ENCODE data around the gene NUP98.
A peak's percentile ranks its signal among the peaks of the same experiment; 100 is the strongest.

The NUP98 gene

DNA sequence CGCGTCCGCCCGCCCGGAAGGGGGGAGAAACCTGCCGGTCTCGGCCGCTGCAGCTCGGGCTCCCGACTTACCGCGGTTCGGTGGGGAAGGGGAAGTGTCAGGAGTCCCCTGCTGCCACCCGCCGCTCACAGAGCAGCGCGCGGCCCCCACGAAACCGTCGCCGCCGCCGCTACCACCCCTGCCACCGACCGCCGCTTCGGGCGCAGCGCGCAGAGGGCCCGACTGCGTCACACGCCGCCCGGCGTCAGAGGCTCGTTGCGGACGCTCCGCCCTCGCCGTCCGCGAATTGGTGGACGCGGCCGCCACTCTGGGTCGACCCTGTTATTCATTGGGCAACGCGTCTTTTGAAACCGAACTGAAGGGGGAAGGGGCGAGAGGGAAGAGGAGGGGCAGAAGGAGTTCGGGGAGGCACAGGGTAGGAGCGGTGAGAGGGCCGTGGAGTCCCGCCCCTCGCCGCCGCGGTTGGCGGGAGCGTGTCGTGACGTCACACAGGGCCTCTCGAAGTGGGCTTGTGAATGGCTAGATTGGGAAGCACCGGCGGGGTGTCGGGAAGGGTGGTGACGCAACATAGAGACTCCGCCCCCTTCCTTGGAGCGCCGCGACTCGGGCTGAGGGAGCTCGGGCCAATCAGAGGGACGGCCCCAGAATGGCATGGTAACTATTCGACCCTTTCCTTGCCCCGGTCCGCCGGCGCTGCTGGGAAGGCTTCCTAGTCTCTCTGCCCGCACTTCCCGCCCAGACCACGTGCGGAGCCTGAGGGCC lies at the start of gene NUP98:
Gene NUP98, minus strand, starts transcription at position 226 of the 762 bp plus-strand sequence. CDS start 15,437 bp downstream, outside the sequence.
- DNase-seq: peak; percentile 100

DNA sequence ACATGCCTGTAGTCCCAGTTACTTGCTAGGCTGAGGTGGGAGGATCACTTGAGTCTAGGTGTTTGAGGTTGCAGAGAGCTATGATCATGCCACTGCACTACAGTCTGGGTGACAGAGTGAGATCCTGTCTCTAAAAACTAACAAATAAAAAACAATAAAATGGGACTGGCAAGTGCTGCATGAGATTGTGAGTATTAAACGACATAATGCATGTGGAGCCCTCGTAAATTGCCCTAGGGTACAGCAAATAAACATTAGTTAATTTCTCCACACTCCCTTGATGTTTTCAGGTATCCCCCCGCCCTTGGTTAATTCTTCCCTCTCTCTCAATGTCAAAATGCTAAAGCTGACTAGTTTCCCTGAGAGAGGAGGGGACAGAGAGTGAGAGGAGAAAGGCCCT lies 48.3 kb upstream of the NUP98 start:
- DNase-seq: no peak

GRCh38 chr11:3845246-3845645 lies 47.9 kb upstream of the NUP98 start:
- DNase-seq: no peak

DNA sequence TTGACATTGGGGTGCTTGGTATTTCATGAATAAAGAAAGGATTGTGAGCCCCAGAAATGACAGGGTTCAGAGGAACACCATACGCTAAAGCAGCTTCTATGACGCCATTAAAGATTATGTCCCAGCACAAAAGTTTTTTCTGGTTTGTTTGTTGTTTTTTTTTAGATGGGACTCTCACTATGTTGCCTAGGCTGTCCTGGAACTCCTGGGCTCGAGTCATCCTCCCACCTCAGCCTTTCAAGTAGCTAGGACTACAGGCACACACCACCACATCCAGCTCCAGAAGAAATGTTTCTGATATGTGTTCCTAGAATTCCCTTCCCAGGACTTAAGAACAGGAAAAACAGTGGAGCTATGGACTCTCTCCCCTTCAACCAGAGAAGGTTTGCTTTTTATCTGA lies 46.0 kb upstream of the NUP98 start:
- DNase-seq: no peak

DNA sequence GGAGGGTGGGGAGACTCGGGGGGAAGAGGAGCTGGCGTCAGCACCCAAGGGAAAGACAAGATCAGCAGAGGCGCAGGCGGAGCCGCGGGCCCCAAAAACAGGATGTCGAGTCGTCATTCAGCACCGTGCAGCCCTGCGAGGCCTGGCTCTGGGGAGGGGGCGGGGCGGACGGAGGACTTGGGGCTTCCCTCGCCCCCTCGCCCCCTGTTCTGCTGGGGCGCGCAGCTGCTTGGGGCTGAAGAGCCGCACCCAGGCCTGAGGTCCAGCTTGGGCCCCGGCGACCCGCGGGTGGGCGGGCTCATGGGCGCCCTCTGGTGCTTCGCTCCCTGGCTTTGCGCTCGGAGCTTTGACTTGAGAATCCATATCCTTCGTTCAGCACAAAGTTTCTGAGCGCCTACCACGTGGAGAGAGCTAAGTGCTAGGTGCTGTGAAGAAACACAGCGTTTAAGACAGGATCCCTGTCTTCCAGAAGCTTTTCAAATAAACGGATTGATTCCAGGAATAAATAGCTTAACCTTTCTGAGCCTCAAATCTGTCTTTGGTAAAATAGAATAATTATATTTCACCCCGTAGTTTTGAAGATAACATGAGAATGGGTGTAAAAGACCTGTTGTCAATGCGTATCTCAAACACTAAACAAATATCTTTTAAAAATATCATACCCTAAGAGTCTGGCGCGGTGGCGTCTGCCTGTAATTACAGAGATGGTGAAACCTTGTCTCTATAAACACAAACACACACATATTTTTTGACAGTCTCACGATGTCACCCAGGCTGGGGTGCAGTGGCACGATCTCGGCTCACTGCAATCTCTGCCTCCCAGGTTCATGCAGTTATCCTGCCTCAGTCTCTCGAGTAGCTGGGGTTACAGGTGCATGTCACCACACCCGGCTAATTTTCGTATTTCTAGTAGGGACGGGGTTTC lies 44.3 kb upstream of the NUP98 start:
- peak; percentile 88 for DNase-seq

DNA sequence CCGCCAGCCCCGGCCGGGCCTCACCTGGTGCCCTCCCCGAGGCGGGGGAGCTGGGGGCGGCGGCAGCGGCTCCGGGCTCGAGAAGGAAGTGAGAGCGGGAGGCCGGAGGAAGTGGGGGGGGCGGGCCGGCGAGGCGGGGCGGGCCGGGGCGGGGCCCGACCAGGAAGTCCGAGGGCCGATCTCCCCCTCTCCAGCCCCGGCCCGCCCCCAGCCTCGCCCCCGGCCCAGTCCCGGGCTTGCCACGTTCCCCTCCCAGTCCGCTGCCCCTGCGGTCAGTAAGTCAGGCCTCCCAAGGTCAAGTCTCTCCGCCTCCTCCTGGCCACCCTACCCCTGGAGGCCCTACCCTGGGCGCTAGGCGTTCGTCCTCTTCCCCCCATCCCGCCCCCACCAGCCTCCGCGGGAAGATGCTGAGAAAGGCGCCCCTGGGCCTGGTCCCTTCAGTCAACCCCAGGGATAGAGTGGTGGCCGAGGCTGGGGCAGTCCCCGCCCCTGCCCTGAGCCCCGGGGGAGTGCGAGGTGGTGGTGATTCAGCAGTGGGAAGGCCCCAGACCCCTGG lies 43.6 kb upstream of the NUP98 start, which contains the start of gene RHOG:
Gene RHOG, minus strand, starts transcription at position 90 of the 556 bp plus-strand sequence. CDS start 12,821 bp downstream, outside the sequence.
- peak; percentile 92 for DNase-seq

DNA sequence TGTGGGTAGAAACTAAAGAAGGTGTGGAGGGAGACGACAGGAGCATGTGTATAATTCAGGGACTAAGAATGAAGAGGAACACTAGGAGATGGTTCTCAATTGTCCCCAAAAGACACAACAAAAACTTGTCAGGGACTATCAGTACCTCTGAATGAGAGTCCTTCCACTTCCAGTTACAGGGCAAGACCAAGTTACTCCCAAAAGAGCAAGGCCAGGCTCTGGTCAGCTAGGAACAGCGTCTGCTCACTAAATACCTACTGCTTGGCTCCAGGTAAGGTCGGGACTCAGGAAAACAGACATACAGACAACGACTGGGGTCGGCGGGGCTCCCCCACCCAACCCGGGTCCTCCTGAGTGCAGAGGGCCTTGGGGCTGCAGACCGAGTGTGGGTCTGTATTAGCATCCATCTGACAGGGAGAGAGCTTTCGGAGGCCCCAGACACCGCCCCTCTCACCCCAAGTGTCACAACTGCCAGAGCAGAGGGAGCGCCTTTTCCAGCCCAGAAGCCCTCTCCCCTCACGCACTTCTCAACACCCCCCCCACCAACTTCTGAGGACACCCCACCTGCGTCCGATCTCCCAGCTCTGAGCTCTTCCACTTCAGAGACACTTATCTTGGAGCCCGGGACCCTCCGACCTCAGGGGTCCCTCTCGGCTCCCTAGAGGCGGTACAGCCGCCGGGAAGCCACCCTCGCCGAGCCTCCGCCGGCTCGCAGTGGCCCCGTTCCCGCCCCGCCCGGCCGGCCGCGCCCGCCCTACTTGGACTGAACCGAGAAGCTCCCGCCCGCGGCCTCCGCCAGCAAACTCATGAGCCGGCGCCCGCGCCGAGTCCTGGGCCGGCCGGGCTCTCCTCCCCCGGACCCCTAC lies 42.9 kb upstream of the NUP98 start:
- DNase-seq: peak; percentile 51

- no peak for DNase-seq
These were observed 41.1 kb upstream of the NUP98 start for GRCh38 chr11:3838504-3838903.

DNA sequence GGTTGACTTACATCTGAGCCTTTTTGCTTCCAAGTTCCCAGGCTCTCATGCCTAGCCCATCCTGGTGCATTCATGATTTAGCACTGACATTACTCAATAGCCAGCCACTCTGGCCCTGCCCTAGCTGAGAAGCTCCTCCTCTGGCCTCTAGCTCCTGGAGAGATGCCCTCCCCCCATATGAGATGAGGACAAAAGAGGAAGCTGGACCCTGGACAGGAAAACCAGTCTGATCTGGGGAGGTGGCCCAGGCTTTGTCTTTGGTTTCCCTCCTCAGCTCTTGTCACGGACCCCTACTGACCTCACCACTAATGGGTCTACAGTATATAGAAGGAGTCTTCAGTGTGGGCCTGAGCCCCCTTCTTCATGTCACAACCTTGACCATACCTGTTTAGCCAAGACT lies 40.4 kb upstream of the NUP98 start:
- no peak for DNase-seq

DNA sequence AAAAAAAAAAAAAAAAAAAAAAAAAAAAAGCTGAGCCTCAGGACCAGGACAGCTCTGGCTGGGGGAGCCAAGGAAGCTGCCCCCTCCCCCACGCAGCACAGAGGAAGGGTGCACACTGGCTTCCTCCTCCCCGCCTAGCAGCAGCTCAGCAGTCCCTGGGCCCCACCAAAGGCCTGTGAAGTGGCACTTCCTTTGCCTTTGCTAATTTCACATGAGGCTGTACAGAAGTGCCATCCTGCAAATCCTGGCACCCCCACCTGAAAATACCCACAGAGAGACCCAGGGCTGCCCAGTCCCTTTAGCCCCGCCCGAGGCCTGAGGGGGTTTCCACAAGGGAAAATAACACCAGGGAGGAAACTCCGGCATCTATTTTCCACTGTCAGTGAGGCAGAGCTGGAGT lies 39.5 kb upstream of the NUP98 start:
- DNase-seq: no peak

DNA sequence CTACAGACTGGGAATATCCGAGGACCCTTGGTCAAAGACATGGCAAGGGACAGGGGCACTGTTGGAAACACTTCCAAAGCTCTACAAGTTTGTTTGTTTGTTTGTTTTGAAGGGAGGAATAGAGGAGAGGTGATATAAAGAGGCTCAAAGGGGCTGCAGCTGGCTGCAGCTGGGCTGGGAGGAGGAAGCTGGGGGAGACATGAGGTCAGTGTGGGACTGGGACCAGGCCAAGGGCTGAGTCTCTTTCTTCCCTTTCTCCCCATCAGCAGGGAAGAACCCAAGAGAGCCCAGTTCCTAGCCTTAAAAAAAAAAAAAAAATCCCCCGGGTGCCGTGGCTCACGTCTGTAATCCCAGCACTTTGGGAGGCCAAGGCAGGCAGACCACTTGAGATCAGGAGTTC lies 38.4 kb upstream of the NUP98 start:
- no peak for DNase-seq

DNA sequence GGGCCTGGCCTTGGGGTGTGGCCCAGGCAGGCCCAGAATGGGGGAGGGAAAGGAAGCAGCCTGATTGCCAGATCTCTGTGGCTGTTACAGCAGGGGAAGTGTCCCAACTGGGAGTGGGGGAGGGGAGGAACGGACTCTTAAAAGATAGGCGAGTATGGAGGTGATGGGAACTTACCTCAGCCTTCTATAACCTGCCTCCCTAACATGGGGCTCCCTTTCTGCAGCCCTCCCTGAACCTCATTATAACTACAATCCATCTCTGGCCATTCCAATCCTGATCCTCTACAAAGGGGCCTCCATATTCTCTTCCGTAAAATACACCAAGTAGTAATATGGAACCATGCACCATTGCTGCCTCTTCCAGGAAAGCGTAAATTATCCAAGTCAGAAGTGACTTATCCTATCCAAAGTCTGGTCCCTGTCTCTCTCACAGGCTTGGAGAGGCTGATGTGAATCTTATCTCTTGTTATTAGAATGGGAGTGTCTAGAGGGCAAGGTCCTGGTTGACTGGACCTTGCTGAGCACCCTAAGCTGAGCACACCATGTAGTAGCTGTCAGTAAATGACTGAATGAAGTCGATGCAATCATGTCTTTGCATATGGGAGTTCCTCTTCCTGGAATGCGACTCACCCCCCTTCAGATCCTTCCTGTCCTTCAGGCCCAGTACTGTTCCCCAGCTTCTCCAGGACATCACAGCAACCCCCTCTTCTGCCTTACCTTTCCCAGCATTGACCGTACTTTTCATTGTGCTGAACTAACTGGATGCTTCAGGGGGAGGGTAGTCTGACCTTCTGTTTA lies 37.5 kb upstream of the NUP98 start:
- DNase-seq: no peak

DNA sequence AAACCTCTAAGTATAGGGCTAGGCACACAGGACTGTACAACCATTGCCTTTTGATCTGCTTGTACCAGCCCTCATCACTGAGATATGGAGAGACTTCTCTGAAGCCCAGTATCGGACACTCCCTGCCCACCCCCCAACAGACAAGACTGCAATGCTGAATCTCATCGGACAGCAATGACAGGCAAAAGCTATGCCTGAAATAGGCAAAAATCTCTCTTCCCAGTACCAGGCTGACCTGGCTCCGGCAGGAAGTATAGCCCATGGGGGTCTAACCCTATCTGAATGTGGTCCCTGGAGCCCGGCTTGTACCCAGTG lies 37.0 kb upstream of the NUP98 start:
- DNase-seq: no peak

DNA sequence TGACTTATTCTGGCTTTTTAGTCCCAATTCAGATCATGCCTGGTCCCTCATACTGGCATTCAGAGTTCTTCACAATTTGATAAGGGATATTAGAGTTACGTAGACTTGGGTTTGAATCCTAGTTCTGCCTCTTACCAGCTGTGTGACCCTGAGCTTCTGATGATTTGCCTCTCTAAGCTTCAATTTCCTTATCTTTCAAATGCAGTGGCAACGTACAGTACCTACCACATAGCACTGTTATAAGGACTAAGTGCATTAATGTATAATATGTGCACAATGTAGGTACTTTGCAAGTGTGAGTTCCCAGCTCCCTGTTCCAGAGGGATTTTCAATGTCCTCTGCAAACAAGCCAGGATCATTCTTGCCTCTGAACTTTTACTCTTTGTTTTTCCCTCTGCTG lies 36.1 kb upstream of the NUP98 start:
- DNase-seq: no peak

- DNase-seq: no peak
These were observed 35.5 kb upstream of the NUP98 start for GRCh38 chr11:3832816-3833215.

- no peak for DNase-seq
These were observed 34.3 kb upstream of the NUP98 start for GRCh38 chr11:3831378-3832239.

- no peak for DNase-seq
These were observed 33.4 kb upstream of the NUP98 start for GRCh38 chr11:3830730-3831129.

GRCh38 chr11:3830088-3830487 lies 32.7 kb upstream of the NUP98 start:
- no peak for DNase-seq

DNA sequence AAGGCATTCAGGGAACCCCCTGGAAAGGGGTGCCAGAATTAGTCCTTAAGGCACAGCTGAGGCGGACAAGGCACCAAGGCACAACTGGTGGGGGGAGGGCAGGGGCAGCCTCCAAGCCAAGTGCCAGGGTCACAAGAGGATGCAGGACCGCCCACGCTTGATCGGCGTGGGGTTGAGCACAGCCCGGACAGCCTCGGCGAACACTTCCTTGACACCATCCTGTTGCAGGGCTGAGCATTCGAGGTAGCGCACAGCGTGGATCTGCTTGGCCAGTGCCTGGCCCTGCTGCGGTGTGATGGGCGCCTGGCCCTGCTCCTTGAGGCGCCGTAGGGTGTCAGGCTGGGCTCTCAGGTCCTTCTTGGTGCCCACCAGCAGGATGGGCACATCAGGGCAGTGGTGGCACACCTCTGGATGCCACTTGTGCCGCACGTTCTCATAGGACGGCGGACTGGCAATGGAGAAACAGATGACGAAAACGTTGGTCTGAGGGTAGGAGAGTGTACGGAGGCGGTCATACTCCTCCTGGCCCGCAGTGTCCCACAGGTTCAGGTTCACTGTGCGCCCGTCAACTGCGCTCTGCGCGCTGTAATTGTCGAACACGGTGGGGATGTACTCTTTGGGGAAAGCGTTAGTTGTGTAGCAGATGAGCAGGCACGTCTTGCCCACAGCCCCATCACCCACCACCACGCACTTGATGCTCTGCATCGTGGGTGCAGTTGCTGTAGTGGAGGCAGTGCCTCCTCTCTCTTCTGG lies 30.3 kb upstream of the NUP98 start:
- DNase-seq: no peak

- no peak for DNase-seq
These were observed 29.4 kb upstream of the NUP98 start for GRCh38 chr11:3826721-3827120.
